Loucy (cell line): ENCODE measurements around the gene GHRL.
A peak's percentile ranks its signal among the peaks of the same experiment; 100 is the strongest.

Source experiments
- H2AFZ ChIP-seq: fragments of 200-600 bp; sonication (generic); 2 replicates; pipeline ENCODE4 v1.6.0; 2016; ENCODE audit warnings: antibody characterized with exemption, mild to moderate bottlenecking, low read length, moderate library complexity
- H3F3A ChIP-seq: fragments of 200-600 bp; 2 replicates; pipeline ENCODE4 v1.6.0; 2016; ENCODE audit warnings: antibody characterized with exemption, low read depth, mild to moderate bottlenecking
- H3K27me3 ChIP-seq: fragments of 200-600 bp; sonication (generic); 2 replicates; pipeline ENCODE4 v1.6.1; 2014; ENCODE audit warnings: low read length, mild to moderate bottlenecking; ENCODE audit not compliant: insufficient read depth, poor library complexity, severe bottlenecking
- H3K36me3 ChIP-seq: fragments of 200-600 bp; sonication (generic); 2 replicates; pipeline ENCODE4 v1.6.1; 2016; ENCODE audit warnings: low read length; ENCODE audit not compliant: insufficient read depth
- H3K4me1 ChIP-seq: fragments of 200-600 bp; sonication (generic); 2 replicates; pipeline ENCODE4 v1.5.1; 2014; ENCODE audit warnings: low read length, mild to moderate bottlenecking; ENCODE audit not compliant: insufficient read depth, poor library complexity, severe bottlenecking
- H3K4me2 ChIP-seq: fragments of 200-600 bp; sonication (generic); 2 replicates; pipeline ENCODE4 v1.6.0; 2014; ENCODE audit warnings: antibody characterized with exemption, low read length, low read depth, mild to moderate bottlenecking; ENCODE audit not compliant: poor library complexity, severe bottlenecking
- H3K4me3 ChIP-seq: fragments of 200-600 bp; sonication (generic); 2 replicates; pipeline ENCODE4 v1.5.1; 2014; ENCODE audit warnings: low read length, mild to moderate bottlenecking, mixed read lengths; ENCODE audit not compliant: poor library complexity, severe bottlenecking
- H3K79me2 ChIP-seq: fragments of 200-600 bp; sonication (generic); 2 replicates; pipeline ENCODE4 v1.6.1; 2014; ENCODE audit warnings: low read length; ENCODE audit not compliant: insufficient read depth
- H3K9ac ChIP-seq: fragments of 200-600 bp; sonication (generic); 2 replicates; pipeline ENCODE4 v1.6.0; 2014; ENCODE audit warnings: mild to moderate bottlenecking, low read depth, low read length, moderate library complexity; ENCODE audit not compliant: poor library complexity, severe bottlenecking
- H3K9me2 ChIP-seq: fragments of 200-600 bp; sonication (generic); replicated peaks from 2 replicates; pipeline ENCODE4 v1.6.1; 2016; ENCODE audit warnings: low read depth, low read length, mixed read lengths
- H3K9me3 ChIP-seq: fragments of 200-600 bp; sonication (generic); 2 replicates; pipeline ENCODE4 v1.6.1; 2014; ENCODE audit warnings: mild to moderate bottlenecking, antibody characterized with exemption, low read length, low read depth; ENCODE audit not compliant: insufficient read depth
- H4K20me1 ChIP-seq: fragments of 200-600 bp; sonication (generic); 2 replicates; pipeline ENCODE4 v1.6.0; 2014; ENCODE audit warnings: antibody characterized with exemption, low read length, mild to moderate bottlenecking; ENCODE audit not compliant: insufficient read depth, poor library complexity, severe bottlenecking
- CTCF ChIP-seq: fragments of 200-600 bp; sonication (generic); conservative IDR thresholded peaks from 2 replicates; pipeline ENCODE4 v1.5.1; 2014; ENCODE audit warnings: mild to moderate bottlenecking, antibody characterized with exemption, low read length
- EZH2phosphoT487 ChIP-seq: fragments of 200-600 bp; IDR thresholded peaks from 2 replicates; pipeline ENCODE4 v1.6.1; 2018; ENCODE audit warnings: antibody characterized with exemption, mild to moderate bottlenecking, moderate library complexity, borderline replicate concordance

Gene GHRL

GRCh38 chr3:10328460-10329071 is 35.8 kb upstream of the GHRL start:
- H3K9me2 ChIP-seq, result no peaks in the 10 kb centered on the region
- no peaks in the 10 kb centered on the region for H3F3A ChIP-seq
- H3K27me3 ChIP-seq, result no peaks in the 10 kb centered on the region
- no peak for TF ChIP-seq EZH2phosphoT487
- TF ChIP-seq CTCF, result no peak
- no peaks in the 10 kb centered on the region for H3K36me3 ChIP-seq
- H2AFZ ChIP-seq, result no peak overlapping the region
- peaks cover 5% of the 10 kb centered on the region for H3K4me1 ChIP-seq
- no peak overlapping the region for H3K9ac ChIP-seq
- H3K4me3 ChIP-seq, result no peak overlapping the region
- no peaks in the 10 kb centered on the region for H4K20me1 ChIP-seq
- H3K9me3 ChIP-seq, result no peaks in the 10 kb centered on the region
- no peaks in the 10 kb centered on the region for H3K79me2 ChIP-seq
- no peak overlapping the region for H3K4me2 ChIP-seq

- no peaks in the 10 kb centered on the region for H3K27me3 ChIP-seq
Measured at GRCh38 chr3:10327592-10327991, 34.8 kb upstream of the GHRL start.

GRCh38 chr3:10322352-10322710 is 29.6 kb upstream of the GHRL start:
- H3K4me1 ChIP-seq, result peaks cover 8% of the 10 kb centered on the region
- H4K20me1 ChIP-seq, result peaks cover 19% of the 10 kb centered on the region
- TF ChIP-seq EZH2phosphoT487 (no peak), CTCF (peak; percentile 72)
- H3K27me3 ChIP-seq, result no peaks in the 10 kb centered on the region
- H3K36me3 ChIP-seq, result peaks cover 10% of the 10 kb centered on the region; the same call in 1 of the 2 replicates
- no peak overlapping the region for H2AFZ ChIP-seq
- H3K9ac ChIP-seq, result no peak overlapping the region
- no peak overlapping the region for H3K4me2 ChIP-seq
- no peaks in the 10 kb centered on the region for H3F3A ChIP-seq
- no peaks in the 10 kb centered on the region for H3K9me3 ChIP-seq
- no peaks in the 10 kb centered on the region for H3K9me2 ChIP-seq
- H3K79me2 ChIP-seq, result peaks cover 35% of the 10 kb centered on the region
- no peak overlapping the region for H3K4me3 ChIP-seq

More at GRCh38 chr3:10327592-10327991, 34.8 kb upstream of the GHRL start:
- H3K9ac ChIP-seq, result no peak overlapping the region
- no peaks in the 10 kb centered on the region for H3F3A ChIP-seq
- H3K4me1 ChIP-seq, result no peaks in the 10 kb centered on the region
- H2AFZ ChIP-seq, result no peak overlapping the region
- no peaks in the 10 kb centered on the region for H4K20me1 ChIP-seq
- H3K4me2 ChIP-seq, result no peak overlapping the region
- no peaks in the 10 kb centered on the region for H3K79me2 ChIP-seq
- no peak for TF ChIP-seq CTCF
- no peak for TF ChIP-seq EZH2phosphoT487
- H3K9me3 ChIP-seq, result no peaks in the 10 kb centered on the region
- no peaks in the 10 kb centered on the region for H3K9me2 ChIP-seq
- H3K36me3 ChIP-seq, result no peaks in the 10 kb centered on the region
- H3K4me3 ChIP-seq, result no peak overlapping the region
